HS-27A (cell line): ENCODE measurements around the gene STAP2.
"Not testable (repeated sequence)": the region's sequence is repeated elsewhere in the genome, so short reads cannot be mapped to it uniquely, and the experiment has no call there.

Experiments used
- DNase-seq: peaks from one replicate; pipeline ENCODE4 v3.0.0-alpha.2; 2012; ENCODE audit warnings: low read depth, missing footprints

STAP2 gene

GRCh38 chr19:4298810-4299550, 39.6 kb downstream of the STAP2 start:
- DNase-seq = no peak

- DNase-seq = no peak
Observed at GRCh38 chr19:4297901-4298809, 40.5 kb downstream of the STAP2 start.

GRCh38 chr19:4295972-4296771, 42.5 kb downstream of the STAP2 start:
- DNase-seq = no peak

- no peak for DNase-seq
Observed at GRCh38 chr19:4294389-4294788, 44.2 kb downstream of the STAP2 start.

- DNase-seq = no peak
Observed at GRCh38 chr19:4292515-4292914, 46.1 kb downstream of the STAP2 start.

GRCh38 chr19:4291184-4291732, 47.4 kb downstream of the STAP2 start:
- no peak for DNase-seq

GRCh38 chr19:4288091-4288777, 50.4 kb downstream of the STAP2 start:
- no peak for DNase-seq

- not testable (repeated sequence) for DNase-seq
Observed at GRCh38 chr19:4286141-4286540, 52.5 kb downstream of the STAP2 start.

GRCh38 chr19:4284974-4285373, 53.7 kb downstream of the STAP2 start:
- no peak for DNase-seq

- DNase-seq = no peak
Observed at GRCh38 chr19:4284176-4284958, 54.3 kb downstream of the STAP2 start.

- DNase-seq = no peak
Observed at GRCh38 chr19:4279530-4280422, 58.9 kb downstream of the STAP2 start.

GRCh38 chr19:4279267-4279529, 59.4 kb downstream of the STAP2 start:
- no peak for DNase-seq

- no peak for DNase-seq
Observed at GRCh38 chr19:4278419-4279266, 60.0 kb downstream of the STAP2 start, which contains the start of gene SHD. TSS of gene SHD (plus strand) at chr19:4279266. CDS start at chr19:4280064, 798 bp downstream.

- no peak for DNase-seq
Observed at GRCh38 chr19:4278010-4278409, 60.6 kb downstream of the STAP2 start.

- no peak for DNase-seq
Observed at GRCh38 chr19:4277191-4277696, 61.4 kb downstream of the STAP2 start.

GRCh38 chr19:4274321-4274686, 64.3 kb downstream of the STAP2 start:
- DNase-seq = not testable (repeated sequence)
